SHP77 (cell line): ENCODE data around the gene KLF7.

Source experiments
- DNase-seq, 2 experiments: peaks; one replicate each; lab custom pipeline; 2025; lab: John Stamatoyannopoulos, UW

KLF7 gene

GRCh38 chr2:207165121-207166038 lies at the start of gene KLF7:
Gene KLF7 (minus strand): TSS chr2:207165948. CDS start chr2:207165568, 380 bp downstream.
- DNase-seq = peak in 1 of 2 experiments; percentile 25

GRCh38 chr2:207215308-207215707 lies 49.6 kb upstream of the KLF7 start:
- no peak for DNase-seq

- DNase-seq = no peak
These were observed 48.7 kb upstream of the KLF7 start for GRCh38 chr2:207214446-207214845.

GRCh38 chr2:207206011-207206410 lies 40.3 kb upstream of the KLF7 start:
- no peak for DNase-seq

GRCh38 chr2:207205173-207205957 lies 39.6 kb upstream of the KLF7 start:
- no peak for DNase-seq

GRCh38 chr2:207203056-207203455 lies 37.3 kb upstream of the KLF7 start:
- DNase-seq = no peak

GRCh38 chr2:207202645-207203044 lies 36.9 kb upstream of the KLF7 start:
- no peak for DNase-seq

- DNase-seq = no peak
These were observed 35.7 kb upstream of the KLF7 start for GRCh38 chr2:207201416-207201815.

GRCh38 chr2:207200136-207200535 lies 34.4 kb upstream of the KLF7 start:
- DNase-seq = no peak

GRCh38 chr2:207194028-207194427 lies 28.3 kb upstream of the KLF7 start:
- no peak for DNase-seq

- DNase-seq = peak; percentile 77 to 78
These were observed 23.1 kb upstream of the KLF7 start for GRCh38 chr2:207188626-207189419.

GRCh38 chr2:207185372-207185771 lies 19.6 kb upstream of the KLF7 start:
- no peak for DNase-seq

GRCh38 chr2:207184768-207185167 lies 19.0 kb upstream of the KLF7 start:
- DNase-seq = no peak

- DNase-seq = no peak
These were observed 18.6 kb upstream of the KLF7 start for GRCh38 chr2:207184348-207184747.

- no peak for DNase-seq
These were observed 17.8 kb upstream of the KLF7 start for GRCh38 chr2:207183506-207183905.

GRCh38 chr2:207182911-207183310 lies 17.2 kb upstream of the KLF7 start:
- DNase-seq = no peak

GRCh38 chr2:207181526-207182274 lies 16.0 kb upstream of the KLF7 start:
- DNase-seq = no peak

GRCh38 chr2:207180741-207181140 lies 15.0 kb upstream of the KLF7 start:
- DNase-seq = no peak

GRCh38 chr2:207176247-207176646 lies 10.5 kb upstream of the KLF7 start:
- DNase-seq = no peak

GRCh38 chr2:207173641-207174040 lies 7.9 kb upstream of the KLF7 start:
- DNase-seq = no peak
